HG03280 (cell line): ENCODE measurements around the gene NUP85.
"Not testable (repeated sequence)": the region's sequence is repeated elsewhere in the genome, so short reads cannot be mapped to it uniquely, and the experiment has no call there.

Experiments
- ATAC-seq: cut with Tn5 transposase; IDR thresholded peaks from one replicate; pipeline ENCODE4 v1.9.1; 2021; ENCODE audit warnings: mild to moderate bottlenecking, moderate library complexity; ENCODE audit not compliant: unreplicated experiment

NUP85 gene

GRCh38 chr17:75205037-75205792, at the start of gene NUP85:
Gene NUP85, plus strand, starts transcription at chr17:75205679. Its CDS starts 83 bp downstream, at chr17:75205762.
- ATAC-seq, result peak; percentile 74

GRCh38 chr17:75158480-75158879, 47.0 kb upstream of the NUP85 start:
- not testable (repeated sequence) for ATAC-seq

- ATAC-seq, result no peak
Measured at GRCh38 chr17:75159196-75160031, 46.1 kb upstream of the NUP85 start.

- no peak for ATAC-seq
Measured at GRCh38 chr17:75160211-75160610, 45.3 kb upstream of the NUP85 start.

GRCh38 chr17:75163074-75163473, 42.4 kb upstream of the NUP85 start:
- ATAC-seq, result no peak

GRCh38 chr17:75164606-75165005, 40.9 kb upstream of the NUP85 start:
- ATAC-seq, result not testable (repeated sequence)

GRCh38 chr17:75168998-75169397, 36.5 kb upstream of the NUP85 start:
- no peak for ATAC-seq

- ATAC-seq, result no peak
Measured at GRCh38 chr17:75173526-75173925, 32.0 kb upstream of the NUP85 start.

GRCh38 chr17:75174996-75175395, 30.5 kb upstream of the NUP85 start:
- ATAC-seq, result no peak

- ATAC-seq, result no peak
Measured at GRCh38 chr17:75176625-75177024, 28.9 kb upstream of the NUP85 start.

- no peak for ATAC-seq
Measured at GRCh38 chr17:75178453-75178852, 27.0 kb upstream of the NUP85 start.

- no peak for ATAC-seq
Measured at GRCh38 chr17:75181110-75181509, 24.4 kb upstream of the NUP85 start.

- ATAC-seq, result peak; percentile 9
Measured at GRCh38 chr17:75181608-75182318, 23.7 kb upstream of the NUP85 start.

GRCh38 chr17:75182319-75182568, 23.2 kb upstream of the NUP85 start:
- ATAC-seq, result no peak

- ATAC-seq, result peak; percentile 79
Measured at GRCh38 chr17:75182569-75183436, 22.7 kb upstream of the NUP85 start, which contains the start of gene SUMO2. Gene SUMO2, minus strand, starts transcription at chr17:75182959. Its CDS starts 125 bp downstream, at chr17:75182834.

GRCh38 chr17:75183999-75184884, 21.2 kb upstream of the NUP85 start:
- no peak for ATAC-seq

GRCh38 chr17:75188614-75189013, 16.9 kb upstream of the NUP85 start:
- no peak for ATAC-seq

- no peak for ATAC-seq
Measured at GRCh38 chr17:75191584-75191983, 13.9 kb upstream of the NUP85 start.

- no peak for ATAC-seq
Measured at GRCh38 chr17:75194879-75195278, 10.6 kb upstream of the NUP85 start.
